AG04450 (cell line): ENCODE measurements around the gene RHOV. TPM values are rescaled to one million over a fixed set of nuclear protein-coding genes. Genes with fewer than 3 reads are reported as not detected.

Experiments
- CTCF ChIA-PET: fragments of 300-600, 350-600 bp; formaldehyde crosslinking; extraction: SDS; loops from one replicate; lab custom pipeline; 2022; ENCODE audit warnings: antibody characterized with exemption, inconsistent platforms; lab: Charles Lee
- POLR2A ChIA-PET: fragments of 350-600 bp; formaldehyde crosslinking; extraction: SDS; loops from one replicate; lab custom pipeline; 2021; ENCODE audit warnings: antibody characterized with exemption, inconsistent platforms; lab: Yijun Ruan, JAX
- DNase-seq: peaks from one replicate; pipeline ENCODE4 v3.0.0-alpha.2; 2011; ENCODE audit warnings: low read depth, low spot score
- H3K27ac ChIP-seq: one replicate; pipeline ENCODE4 v1.5.1; 2012; ENCODE audit warnings: low read depth, low read length, control low read depth
- H3K27me3 ChIP-seq: one replicate; pipeline ENCODE4 v1.6.0; 2012; ENCODE audit warnings: low read length; ENCODE audit not compliant: control insufficient read depth, insufficient read depth
- H3K4me3 ChIP-seq: 2 replicates; pipeline ENCODE4 v1.5.1; 2011; ENCODE audit warnings: mild to moderate bottlenecking, low read depth, low read length, control low read depth
- H3K9me3 ChIP-seq: 2 replicates; pipeline ENCODE4 v1.5.1; 2012; ENCODE audit warnings: low read length; ENCODE audit not compliant: control insufficient read depth, insufficient read depth
- polyA plus RNA-seq: library from polyadenylated mRNA; depleted of rRNA; stranded (reverse); fragments of >200 nt; gene quantifications from 2 replicates; pipeline ENCODE4 v1.2.3, GENCODE V29; 2011
- TF ChIP-seq, protein P1 (sequence below): IDR thresholded peaks from 2 replicates; pipeline ENCODE4 v1.5.1; 2011; ENCODE audit warnings: low read depth, low read length, control low read depth, inconsistent platforms

Gene RHOV
- polyA plus RNA-seq, 1 experiment: 0.04 TPM

DNA sequence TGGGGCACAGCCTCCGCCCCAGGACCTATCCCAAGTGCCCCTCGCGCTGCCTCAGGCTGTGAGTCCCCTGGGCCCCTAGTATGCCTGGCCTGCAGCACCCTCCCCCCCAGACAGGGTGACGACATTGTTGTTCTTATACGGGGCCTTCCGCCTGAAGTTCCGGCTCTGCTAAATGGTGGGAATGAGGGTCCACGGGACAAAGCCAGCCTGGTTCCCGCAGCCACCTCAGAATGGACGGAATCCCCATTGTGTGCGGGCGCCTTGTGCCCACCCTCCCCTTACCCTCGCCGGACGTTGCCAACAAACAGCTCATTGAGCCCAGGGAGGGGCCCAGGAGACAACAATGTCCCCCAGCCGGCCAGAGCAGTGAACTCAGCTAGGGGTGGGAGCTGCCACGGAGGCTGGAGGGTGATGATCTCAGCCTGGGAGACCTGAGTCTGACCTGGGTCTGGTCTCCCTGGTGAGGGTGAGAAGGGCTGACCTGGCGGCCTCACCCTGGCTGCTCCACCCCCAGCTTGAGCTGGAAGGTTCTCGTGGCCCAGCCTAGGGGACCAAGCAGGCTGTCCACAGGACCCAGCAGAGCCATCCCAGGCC, 44.9 kb upstream of the RHOV start:
- ChIA-PET CTCF (interaction anchor here (1.0 kb wide), 1 partner anchor 23 kb away, joined by 3 read pairs; no protein-coding TSS in a partner anchor), POLR2A (no interaction called here)
- no peak for DNase-seq
- H3K27me3 ChIP-seq: no peaks in the 10 kb centered on the region
- TF ChIP-seq, protein P1, sequence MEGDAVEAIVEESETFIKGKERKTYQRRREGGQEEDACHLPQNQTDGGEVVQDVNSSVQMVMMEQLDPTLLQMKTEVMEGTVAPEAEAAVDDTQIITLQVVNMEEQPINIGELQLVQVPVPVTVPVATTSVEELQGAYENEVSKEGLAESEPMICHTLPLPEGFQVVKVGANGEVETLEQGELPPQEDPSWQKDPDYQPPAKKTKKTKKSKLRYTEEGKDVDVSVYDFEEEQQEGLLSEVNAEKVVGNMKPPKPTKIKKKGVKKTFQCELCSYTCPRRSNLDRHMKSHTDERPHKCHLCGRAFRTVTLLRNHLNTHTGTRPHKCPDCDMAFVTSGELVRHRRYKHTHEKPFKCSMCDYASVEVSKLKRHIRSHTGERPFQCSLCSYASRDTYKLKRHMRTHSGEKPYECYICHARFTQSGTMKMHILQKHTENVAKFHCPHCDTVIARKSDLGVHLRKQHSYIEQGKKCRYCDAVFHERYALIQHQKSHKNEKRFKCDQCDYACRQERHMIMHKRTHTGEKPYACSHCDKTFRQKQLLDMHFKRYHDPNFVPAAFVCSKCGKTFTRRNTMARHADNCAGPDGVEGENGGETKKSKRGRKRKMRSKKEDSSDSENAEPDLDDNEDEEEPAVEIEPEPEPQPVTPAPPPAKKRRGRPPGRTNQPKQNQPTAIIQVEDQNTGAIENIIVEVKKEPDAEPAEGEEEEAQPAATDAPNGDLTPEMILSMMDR: no peak
- H3K9me3 ChIP-seq: no peaks in the 10 kb centered on the region
- H3K4me3 ChIP-seq: no peak overlapping the region
- no peak overlapping the region for H3K27ac ChIP-seq

DNA sequence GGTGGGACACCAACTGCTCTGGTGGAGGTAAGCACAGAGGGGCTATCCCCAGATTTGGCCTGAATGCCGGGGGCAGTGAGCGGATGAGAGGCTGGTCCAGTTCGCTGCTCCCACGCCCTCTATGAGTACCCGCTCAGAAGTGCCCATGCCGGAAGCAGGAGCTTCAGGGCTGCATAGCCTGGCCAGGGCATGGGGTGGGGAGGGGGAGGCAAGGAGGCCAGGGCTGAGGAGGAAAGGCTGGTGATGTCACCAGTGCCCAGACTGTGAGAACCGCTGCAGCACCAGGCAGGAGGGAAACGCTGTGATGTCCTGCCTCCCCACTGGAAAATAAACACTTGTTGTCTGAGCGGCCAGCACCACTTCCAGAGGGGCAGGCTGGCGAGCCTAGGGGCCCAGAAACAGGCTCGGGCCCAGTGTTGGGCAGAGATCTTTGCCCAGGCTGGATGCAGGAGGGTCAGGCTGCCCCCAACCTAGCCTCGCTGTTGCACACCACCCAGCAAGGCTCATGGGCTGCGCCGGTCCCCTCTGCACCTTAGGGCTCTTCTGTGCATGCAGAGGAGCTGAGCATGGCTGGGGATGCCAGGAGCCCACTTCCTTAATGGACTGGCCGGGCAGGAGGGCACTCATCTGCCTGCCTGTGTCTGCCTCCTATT, 44.2 kb upstream of the RHOV start:
- H3K4me3 ChIP-seq: no peak overlapping the region
- no peaks in the 10 kb centered on the region for H3K27me3 ChIP-seq
- TF ChIP-seq, protein P1: no peak
- no peak for DNase-seq
- POLR2A ChIA-PET: no interaction called here
- no peaks in the 10 kb centered on the region for H3K9me3 ChIP-seq
- H3K27ac ChIP-seq: no peak overlapping the region
- CTCF ChIA-PET: no interaction called here

DNA sequence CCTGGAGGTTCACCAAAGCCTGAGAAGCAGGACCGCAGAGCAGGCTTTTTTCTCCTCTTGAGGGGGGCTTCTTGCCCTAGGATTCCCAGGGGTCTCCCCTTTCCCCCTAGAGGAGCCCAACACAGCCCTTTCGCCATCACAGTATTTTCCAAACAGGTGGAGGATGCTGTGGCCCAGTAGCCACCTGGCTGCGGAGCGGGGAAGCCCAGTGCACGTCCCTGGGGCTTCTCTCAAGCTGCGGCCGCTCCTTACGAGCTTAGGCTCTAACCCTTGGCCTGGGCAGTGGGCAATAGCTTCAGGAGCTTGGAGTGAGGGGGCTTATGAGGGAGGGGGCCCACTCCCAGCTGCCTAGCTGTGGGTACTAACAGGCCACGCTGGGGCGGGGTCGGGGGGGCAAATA, 43.6 kb upstream of the RHOV start:
- H3K4me3 ChIP-seq: no peak overlapping the region
- H3K27ac ChIP-seq: no peak overlapping the region
- H3K9me3 ChIP-seq: no peaks in the 10 kb centered on the region
- POLR2A ChIA-PET: no interaction called here
- no peak for DNase-seq
- no peaks in the 10 kb centered on the region for H3K27me3 ChIP-seq
- TF ChIP-seq, protein P1: no peak
- CTCF ChIA-PET: interaction anchor here (0.6 kb wide), 2 partner anchors 25 to 118 kb away, joined by 3 to 4 read pairs; no protein-coding TSS in a partner anchor

DNA sequence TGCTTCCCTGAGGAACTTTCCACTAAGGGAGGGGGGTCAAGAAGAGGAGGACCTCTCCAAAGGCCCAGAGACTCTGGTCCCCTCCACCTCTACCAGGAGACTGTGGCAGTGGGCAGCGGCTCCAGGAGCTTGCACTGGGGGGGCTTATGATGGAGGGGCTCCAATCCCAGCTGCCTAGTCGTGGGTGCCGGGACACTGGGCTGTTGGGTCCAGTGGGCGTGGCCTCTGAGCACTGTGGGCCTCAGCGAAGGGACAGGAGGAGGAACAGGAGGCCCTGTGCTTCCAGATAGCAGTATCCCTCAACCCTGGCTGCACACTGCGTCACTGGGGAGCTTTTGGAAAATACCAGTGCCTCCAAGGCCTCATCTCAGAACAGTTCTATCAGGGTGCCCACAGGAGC, 41.6 kb upstream of the RHOV start:
- CTCF ChIA-PET: interaction anchor here (0.7 to 1.4 kb wide), 3 partner anchors 9 to 12 kb away, joined by 3 to 11 read pairs (median 3); no protein-coding TSS in a partner anchor
- Histone ChIP-seq H3K4me3 (no peak overlapping the region), H3K27me3 (no peaks in the 10 kb centered on the region), H3K27ac (no peak overlapping the region), H3K9me3 (no peaks in the 10 kb centered on the region)
- POLR2A ChIA-PET: no interaction called here
- no peak for DNase-seq
- TF ChIP-seq, protein P1: no peak

DNA sequence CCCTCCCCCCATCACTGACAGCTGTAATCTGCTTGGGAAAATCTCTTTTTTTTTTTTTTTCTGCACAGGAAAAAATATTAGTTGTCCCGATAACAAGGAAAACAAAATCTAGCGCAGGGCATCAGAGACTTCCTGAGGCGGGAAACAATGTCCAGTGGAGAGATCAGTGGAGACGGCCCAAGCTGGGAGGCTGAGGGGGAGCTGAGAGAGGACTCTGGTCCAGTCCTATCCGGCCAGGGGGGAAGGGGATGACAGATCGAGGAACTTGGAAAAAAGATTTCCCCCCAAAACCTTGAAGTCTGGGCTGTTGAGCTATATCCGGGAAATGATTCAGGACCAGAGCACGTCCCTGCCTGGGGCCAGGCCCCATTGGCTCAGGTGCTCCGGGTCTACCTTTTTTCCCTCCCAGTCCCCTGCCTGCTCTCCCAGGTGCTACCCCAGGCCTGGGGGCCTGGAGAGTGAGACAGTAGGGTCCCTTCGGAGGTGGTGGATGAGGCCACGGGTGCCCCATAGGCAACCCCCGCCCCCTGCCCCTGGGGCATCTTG, 41.2 kb upstream of the RHOV start:
- no peak overlapping the region for H3K27ac ChIP-seq
- no peaks in the 10 kb centered on the region for H3K9me3 ChIP-seq
- ChIA-PET POLR2A (no interaction called here), CTCF (interaction anchor here (1.2 kb wide), 1 partner anchor 9 kb away, joined by 11 read pairs; no protein-coding TSS in a partner anchor)
- H3K27me3 ChIP-seq: no peaks in the 10 kb centered on the region
- no peak overlapping the region for H3K4me3 ChIP-seq
- no peak for DNase-seq
- TF ChIP-seq, protein P1: no peak
